Right atrium auricular region (tissue), 2 donors: ENCODE measurements around the gene C16orf95. TPM values are rescaled to one million over a fixed set of nuclear protein-coding genes. Genes with fewer than 3 reads are reported as not detected.

Experiments
- DNase-seq: peaks from one replicate; pipeline ENCODE4 v3.0.0-alpha.2; 2019; ENCODE audit warnings: low spot score
- H3K27ac ChIP-seq, 2 donors: fragments of 200-600 bp; sonication (generic); 1 replicate in 1 of 2; 2 replicates in 1 of 2; pipeline ENCODE4 v1.5.1; 2016 to 2019
- H3K27me3 ChIP-seq, 2 donors: fragments of 200-600 bp; sonication (generic); one replicate each; pipeline versions ENCODE4 v1.5.1 to v1.6.0; 2017 to 2019
- H3K36me3 ChIP-seq: fragments of 200-600 bp; sonication (generic); one replicate; pipeline ENCODE4 v1.5.1; 2016
- H3K4me1 ChIP-seq, 2 donors: fragments of 200-600 bp; sonication (generic); one replicate each; pipeline versions ENCODE4 v1.5.1 to v1.6.0; 2017 to 2019
- H3K4me3 ChIP-seq, 2 donors: fragments of 200-600 bp; sonication (generic); 1 replicate in 1 of 2; 2 replicates in 1 of 2; pipeline ENCODE4 v1.5.1; 2017 to 2019; ENCODE audit warnings: mild to moderate bottlenecking in 1 of 2, moderate library complexity in 1 of 2
- H3K9me3 ChIP-seq, 2 donors: fragments of 200-600 bp; sonication (generic); one replicate each; pipeline ENCODE4 v1.5.1; 2019
- total RNA-seq, 2 donors: library from RNA; depleted of rRNA; stranded (reverse); fragments of >200 nt; gene quantifications; one replicate each; pipeline ENCODE4 v1.1.0, GENCODE V29; 2016
- TF ChIP-seq, protein P1 (sequence below), 2 donors: fragments of 200-600 bp; sonication (generic); IDR thresholded peaks; one replicate each; pipeline ENCODE4 v1.5.1; 2019; ENCODE audit warnings: antibody characterized with exemption in 2 of 2

The C16orf95 gene
- total RNA-seq, 2 donors from 2014 or later: 0.59 to 2.4 TPM

DNA sequence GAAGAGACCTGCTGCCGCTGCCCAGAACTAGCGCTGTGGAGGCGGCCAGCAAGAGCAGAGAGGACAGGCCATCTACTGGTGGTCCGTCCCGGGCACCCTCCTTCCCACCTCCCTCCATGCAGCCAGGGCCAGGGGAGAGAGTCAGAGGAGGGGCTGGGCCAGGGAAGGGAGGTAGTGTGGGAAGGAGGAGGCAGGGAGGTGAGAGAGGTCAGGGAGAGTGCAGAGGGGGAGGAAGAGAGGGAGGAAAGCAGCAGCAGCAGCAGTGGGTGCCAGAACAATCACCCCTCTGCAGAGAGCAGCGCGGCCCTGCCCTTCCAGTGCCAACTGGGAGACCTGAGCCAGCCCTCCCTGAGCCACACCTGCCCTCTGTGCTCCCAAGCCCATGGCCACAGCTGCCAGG lies 6.6 kb downstream of the C16orf95 start:
- TF ChIP-seq, protein P1, sequence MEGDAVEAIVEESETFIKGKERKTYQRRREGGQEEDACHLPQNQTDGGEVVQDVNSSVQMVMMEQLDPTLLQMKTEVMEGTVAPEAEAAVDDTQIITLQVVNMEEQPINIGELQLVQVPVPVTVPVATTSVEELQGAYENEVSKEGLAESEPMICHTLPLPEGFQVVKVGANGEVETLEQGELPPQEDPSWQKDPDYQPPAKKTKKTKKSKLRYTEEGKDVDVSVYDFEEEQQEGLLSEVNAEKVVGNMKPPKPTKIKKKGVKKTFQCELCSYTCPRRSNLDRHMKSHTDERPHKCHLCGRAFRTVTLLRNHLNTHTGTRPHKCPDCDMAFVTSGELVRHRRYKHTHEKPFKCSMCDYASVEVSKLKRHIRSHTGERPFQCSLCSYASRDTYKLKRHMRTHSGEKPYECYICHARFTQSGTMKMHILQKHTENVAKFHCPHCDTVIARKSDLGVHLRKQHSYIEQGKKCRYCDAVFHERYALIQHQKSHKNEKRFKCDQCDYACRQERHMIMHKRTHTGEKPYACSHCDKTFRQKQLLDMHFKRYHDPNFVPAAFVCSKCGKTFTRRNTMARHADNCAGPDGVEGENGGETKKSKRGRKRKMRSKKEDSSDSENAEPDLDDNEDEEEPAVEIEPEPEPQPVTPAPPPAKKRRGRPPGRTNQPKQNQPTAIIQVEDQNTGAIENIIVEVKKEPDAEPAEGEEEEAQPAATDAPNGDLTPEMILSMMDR (IDR thresholded peaks at IDR 0.05): no peak
- Histone ChIP-seq H3K4me3 (no peak overlapping the region), H3K27ac (no peak overlapping the region), H3K36me3 (no peaks in the 10 kb centered on the region), H3K4me1 (no peaks in the 10 kb centered on the region), H3K9me3 (no peaks in the 10 kb centered on the region), H3K27me3 (no peaks in the 10 kb centered on the region)
- DNase-seq: no peak

DNA sequence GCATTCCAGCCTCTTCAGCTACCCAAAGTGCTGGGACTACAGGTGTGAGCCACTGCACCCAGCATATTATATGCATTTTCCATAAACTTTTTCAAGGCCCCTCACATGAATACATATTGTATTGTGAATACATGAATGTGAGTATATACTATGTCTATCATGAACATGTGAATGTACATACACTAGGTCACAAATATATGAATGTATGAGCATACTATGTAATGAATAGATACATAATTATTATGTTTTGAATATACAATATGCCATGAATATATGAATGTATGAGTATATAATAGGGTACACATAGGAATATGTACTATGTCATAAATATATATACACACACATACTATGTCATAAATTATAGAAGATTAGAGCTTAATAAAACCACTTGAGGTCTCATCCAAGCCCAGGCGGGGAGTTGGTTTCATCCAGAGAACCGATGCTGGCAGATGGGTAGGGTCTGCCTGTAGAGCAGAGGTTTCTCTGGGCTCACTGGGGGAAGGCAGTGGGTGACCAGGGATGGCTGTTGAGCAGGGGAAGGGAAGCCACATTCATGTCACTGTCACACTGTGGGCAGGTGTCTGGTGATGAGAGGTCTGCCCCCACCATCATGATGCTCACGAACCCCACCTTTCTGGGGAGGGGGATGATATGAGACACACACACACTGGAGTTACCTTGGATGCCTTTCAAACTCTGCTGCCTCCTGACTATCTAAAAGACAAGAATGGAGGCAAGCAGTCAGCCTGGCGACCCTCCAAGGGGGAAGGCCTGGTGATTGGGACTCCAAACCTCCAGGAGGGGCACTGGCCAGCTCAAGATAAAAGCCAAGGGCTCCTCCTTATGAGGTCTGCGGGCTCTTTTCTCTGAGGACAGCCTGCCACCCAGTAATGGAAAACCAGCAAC lies 7.3 kb downstream of the C16orf95 start:
- Histone ChIP-seq H3K36me3 (no peaks in the 10 kb centered on the region), H3K4me1 (no peaks in the 10 kb centered on the region), H3K9me3 (no peaks in the 10 kb centered on the region), H3K27me3 (no peaks in the 10 kb centered on the region), H3K4me3 (no peak overlapping the region), H3K27ac (no peak overlapping the region)
- TF ChIP-seq, protein P1 (IDR thresholded peaks at IDR 0.05): no peak
- no peak for DNase-seq

DNA sequence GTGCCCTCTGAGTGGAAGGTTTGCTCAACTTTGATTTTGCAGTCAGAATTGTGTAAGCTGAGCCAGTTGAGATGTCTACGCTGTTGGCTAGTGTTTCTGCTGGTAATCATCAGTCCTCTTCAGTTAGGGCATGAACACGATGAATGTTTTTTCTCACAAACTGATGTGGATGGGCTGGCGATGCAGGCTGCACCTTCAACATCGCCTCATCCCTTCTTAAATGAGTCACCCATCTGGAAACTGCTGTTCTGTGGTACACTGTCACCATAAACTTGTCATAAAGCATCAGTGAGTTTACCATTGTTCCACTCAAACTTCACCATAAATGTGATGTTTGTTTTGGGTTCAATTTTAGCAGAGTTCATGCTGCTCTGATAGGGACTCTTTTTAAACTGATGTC lies 8.4 kb downstream of the C16orf95 start:
- Histone ChIP-seq H3K4me1 (no peaks in the 10 kb centered on the region), H3K9me3 (no peaks in the 10 kb centered on the region), H3K27ac (no peak overlapping the region), H3K36me3 (no peaks in the 10 kb centered on the region), H3K4me3 (no peak overlapping the region), H3K27me3 (no peaks in the 10 kb centered on the region)
- DNase-seq: no peak
- TF ChIP-seq, protein P1 (IDR thresholded peaks at IDR 0.05): no peak

DNA sequence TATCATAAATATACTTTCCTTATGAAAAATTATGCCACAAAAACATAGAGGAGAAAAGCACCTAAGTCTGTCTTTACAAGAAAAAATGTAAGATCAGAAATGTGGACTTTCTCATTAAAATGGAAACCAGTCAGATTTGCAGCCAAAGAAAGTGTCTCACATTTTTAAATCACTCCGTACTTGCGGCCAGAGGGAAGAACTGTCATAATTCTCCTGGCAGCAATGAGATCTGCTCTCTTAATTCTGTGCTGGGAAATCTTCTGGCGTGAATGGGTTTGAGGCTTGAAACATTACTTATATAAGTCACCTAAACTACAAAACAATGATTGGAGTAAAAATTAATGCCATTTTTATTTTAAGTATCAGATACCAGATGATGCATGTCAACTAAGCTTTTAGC lies 10.7 kb downstream of the C16orf95 start:
- H3K9me3 ChIP-seq: no peaks in the 10 kb centered on the region
- TF ChIP-seq, protein P1 (IDR thresholded peaks at IDR 0.05): no peak
- no peak overlapping the region for H3K27ac ChIP-seq
- no peaks in the 10 kb centered on the region for H3K27me3 ChIP-seq
- H3K36me3 ChIP-seq: no peaks in the 10 kb centered on the region
- no peaks in the 10 kb centered on the region for H3K4me1 ChIP-seq
- H3K4me3 ChIP-seq: no peak overlapping the region
- no peak for DNase-seq

DNA sequence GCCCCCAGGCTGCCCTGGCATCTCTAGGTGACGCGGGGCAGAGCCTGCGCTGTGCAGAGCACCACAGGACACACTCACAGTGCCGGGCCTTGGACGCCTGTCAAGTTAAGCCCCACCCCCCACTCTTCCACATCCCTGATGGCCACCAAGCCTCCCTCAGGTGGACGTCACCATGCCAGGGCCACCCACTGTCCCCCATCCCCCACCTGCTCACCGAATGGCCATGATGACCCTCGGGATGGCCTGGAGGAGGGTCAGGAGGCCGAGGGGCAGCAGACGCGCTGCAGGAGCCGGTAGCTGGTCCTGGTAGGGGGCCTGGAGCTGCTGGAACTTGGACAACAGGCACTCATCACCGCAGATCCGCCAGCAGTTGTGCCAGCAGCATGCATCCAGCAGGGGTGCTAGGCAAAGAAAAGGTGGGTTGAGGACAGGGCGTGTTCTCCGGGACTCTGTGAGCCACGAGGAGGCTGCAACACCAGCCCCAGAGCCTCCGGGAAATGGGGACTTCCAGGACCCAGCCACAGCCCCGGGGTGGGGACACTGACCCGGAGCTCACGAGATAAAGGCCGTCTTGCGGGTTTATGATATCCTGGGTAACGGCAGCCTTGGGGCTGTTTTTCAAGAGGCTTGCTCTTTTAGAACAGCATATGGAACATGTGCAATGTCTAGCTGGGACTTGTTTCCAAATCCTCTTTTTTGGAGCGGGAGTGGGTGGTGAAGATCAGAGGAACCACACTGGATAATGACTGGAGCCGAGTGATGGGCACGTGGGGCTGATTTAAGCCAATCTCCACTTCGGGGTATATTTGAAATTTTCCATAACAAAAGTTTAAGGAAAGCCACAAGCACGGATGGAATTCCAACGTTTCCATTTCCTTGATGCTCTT lies 11.4 kb downstream of the C16orf95 start:
- Histone ChIP-seq H3K27ac (no peak overlapping the region), H3K4me3 (no peak overlapping the region), H3K27me3 (no peaks in the 10 kb centered on the region), H3K4me1 (no peaks in the 10 kb centered on the region), H3K9me3 (no peaks in the 10 kb centered on the region), H3K36me3 (no peaks in the 10 kb centered on the region)
- TF ChIP-seq, protein P1 (IDR thresholded peaks at IDR 0.05): no peak
- DNase-seq: no peak
